ENCODE results near the gene TBATA. TPM values are rescaled to one million over a fixed set of nuclear protein-coding genes. Genes with fewer than 3 reads are reported as not detected.

Gene TBATA
- total RNA-seq, 1 donor from 2014 or later, result not detected

GRCh38 chr10:70832221-70832620 lies 47.0 kb upstream of the TBATA start:
- Histone ChIP-seq H3K9me3 (no peaks in the 10 kb centered on the region), H3K27me3 (no peaks in the 10 kb centered on the region), H3K27ac (no peak overlapping the region), H3K36me3 (no peaks in the 10 kb centered on the region), H3K4me3 (no peak overlapping the region), H3K4me1 (peaks cover 21% of the 10 kb centered on the region)
- TF ChIP-seq POLR2AphosphoS5 (IDR thresholded peaks at IDR 0.05; ENCODE audit: insufficient read depth in 1 of 2, low read depth in 1 of 2), result no peak
- TF ChIP-seq POLR2A (IDR thresholded peaks at IDR 0.05), result no peak
- TF ChIP-seq, protein P1, sequence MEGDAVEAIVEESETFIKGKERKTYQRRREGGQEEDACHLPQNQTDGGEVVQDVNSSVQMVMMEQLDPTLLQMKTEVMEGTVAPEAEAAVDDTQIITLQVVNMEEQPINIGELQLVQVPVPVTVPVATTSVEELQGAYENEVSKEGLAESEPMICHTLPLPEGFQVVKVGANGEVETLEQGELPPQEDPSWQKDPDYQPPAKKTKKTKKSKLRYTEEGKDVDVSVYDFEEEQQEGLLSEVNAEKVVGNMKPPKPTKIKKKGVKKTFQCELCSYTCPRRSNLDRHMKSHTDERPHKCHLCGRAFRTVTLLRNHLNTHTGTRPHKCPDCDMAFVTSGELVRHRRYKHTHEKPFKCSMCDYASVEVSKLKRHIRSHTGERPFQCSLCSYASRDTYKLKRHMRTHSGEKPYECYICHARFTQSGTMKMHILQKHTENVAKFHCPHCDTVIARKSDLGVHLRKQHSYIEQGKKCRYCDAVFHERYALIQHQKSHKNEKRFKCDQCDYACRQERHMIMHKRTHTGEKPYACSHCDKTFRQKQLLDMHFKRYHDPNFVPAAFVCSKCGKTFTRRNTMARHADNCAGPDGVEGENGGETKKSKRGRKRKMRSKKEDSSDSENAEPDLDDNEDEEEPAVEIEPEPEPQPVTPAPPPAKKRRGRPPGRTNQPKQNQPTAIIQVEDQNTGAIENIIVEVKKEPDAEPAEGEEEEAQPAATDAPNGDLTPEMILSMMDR (IDR thresholded peaks at IDR 0.05), result no peak
- DNase-seq (ENCODE audit: extremely low spot score in 2 of 2), result no peak
- intact Hi-C loops (cut with DNase I), result no loop called here

DNA sequence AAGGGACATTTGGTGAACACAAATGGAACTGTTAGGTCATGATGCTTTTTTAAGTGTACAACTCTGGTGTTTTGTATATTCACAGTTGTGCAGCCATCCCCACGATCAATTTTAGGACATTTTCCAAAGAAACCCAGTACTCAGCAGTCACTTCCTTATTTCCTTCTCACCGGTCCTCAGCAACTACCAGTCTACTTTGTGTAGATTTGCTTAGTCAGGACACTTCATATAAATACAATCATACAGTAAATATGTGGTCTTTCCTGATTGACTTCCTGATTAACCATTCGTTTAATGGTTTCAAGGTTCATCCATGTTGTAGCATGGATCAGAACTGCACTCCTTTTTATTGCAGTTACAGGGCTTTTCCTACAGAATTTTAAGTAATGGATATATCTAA lies 45.0 kb upstream of the TBATA start:
- no peaks in the 10 kb centered on the region for H3K27me3 ChIP-seq
- no peak overlapping the region for H3K27ac ChIP-seq
- H3K9me3 ChIP-seq, result no peaks in the 10 kb centered on the region
- no peaks in the 10 kb centered on the region for H3K36me3 ChIP-seq
- intact Hi-C loops (cut with DNase I), result no loop called here
- DNase-seq (ENCODE audit: extremely low spot score in 2 of 2), result no peak
- H3K4me3 ChIP-seq, result no peak overlapping the region
- peak in 1 of 2 donors; percentile 54 for TF ChIP-seq POLR2AphosphoS5 (IDR thresholded peaks at IDR 0.05; ENCODE audit: insufficient read depth in 1 of 2, low read depth in 1 of 2)
- TF ChIP-seq, protein P1 (IDR thresholded peaks at IDR 0.05), result no peak
- peaks cover 26% of the 10 kb centered on the region for H3K4me1 ChIP-seq

DNA sequence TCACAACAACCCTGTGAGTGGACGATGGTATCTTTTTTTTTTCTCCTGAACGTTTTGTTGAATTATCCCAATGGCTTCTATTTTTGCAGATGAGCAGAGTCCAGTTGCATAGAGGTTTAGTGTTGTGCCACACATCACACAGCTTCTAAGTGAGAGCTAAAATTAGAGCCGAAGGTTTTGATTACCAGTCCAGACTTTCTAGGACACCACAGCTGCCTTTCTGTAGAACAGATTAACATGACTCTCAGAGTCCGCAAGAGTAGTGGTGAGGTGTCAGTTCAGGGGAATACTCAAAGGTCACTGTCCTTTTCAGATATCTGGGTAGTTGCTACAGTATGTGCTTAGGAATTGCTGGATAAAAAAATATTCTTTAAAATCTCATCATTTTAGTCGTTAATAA lies 44.4 kb upstream of the TBATA start:
- H3K27me3 ChIP-seq, result no peaks in the 10 kb centered on the region
- no peak for DNase-seq (ENCODE audit: extremely low spot score in 2 of 2)
- no peaks in the 10 kb centered on the region for H3K9me3 ChIP-seq
- intact Hi-C loops (cut with DNase I), result no loop called here
- no peaks in the 10 kb centered on the region for H3K36me3 ChIP-seq
- no peak overlapping the region for H3K4me3 ChIP-seq
- H3K4me1 ChIP-seq, result peaks cover 26% of the 10 kb centered on the region
- no peak overlapping the region for H3K27ac ChIP-seq
- TF ChIP-seq POLR2A (IDR thresholded peaks at IDR 0.05), result no peak
- no peak for TF ChIP-seq POLR2AphosphoS5 (IDR thresholded peaks at IDR 0.05; ENCODE audit: insufficient read depth in 1 of 2, low read depth in 1 of 2)
- TF ChIP-seq, protein P1 (IDR thresholded peaks at IDR 0.05), result no peak

- H3K27ac ChIP-seq, result no peak overlapping the region
- TF ChIP-seq, protein P1 (IDR thresholded peaks at IDR 0.05), result no peak
- TF ChIP-seq POLR2AphosphoS5 (IDR thresholded peaks at IDR 0.05; ENCODE audit: insufficient read depth in 1 of 2, low read depth in 1 of 2), result no peak
- TF ChIP-seq POLR2A (IDR thresholded peaks at IDR 0.05), result no peak
Measured at GRCh38 chr10:70828923-70829322, 43.7 kb upstream of the TBATA start.

DNA sequence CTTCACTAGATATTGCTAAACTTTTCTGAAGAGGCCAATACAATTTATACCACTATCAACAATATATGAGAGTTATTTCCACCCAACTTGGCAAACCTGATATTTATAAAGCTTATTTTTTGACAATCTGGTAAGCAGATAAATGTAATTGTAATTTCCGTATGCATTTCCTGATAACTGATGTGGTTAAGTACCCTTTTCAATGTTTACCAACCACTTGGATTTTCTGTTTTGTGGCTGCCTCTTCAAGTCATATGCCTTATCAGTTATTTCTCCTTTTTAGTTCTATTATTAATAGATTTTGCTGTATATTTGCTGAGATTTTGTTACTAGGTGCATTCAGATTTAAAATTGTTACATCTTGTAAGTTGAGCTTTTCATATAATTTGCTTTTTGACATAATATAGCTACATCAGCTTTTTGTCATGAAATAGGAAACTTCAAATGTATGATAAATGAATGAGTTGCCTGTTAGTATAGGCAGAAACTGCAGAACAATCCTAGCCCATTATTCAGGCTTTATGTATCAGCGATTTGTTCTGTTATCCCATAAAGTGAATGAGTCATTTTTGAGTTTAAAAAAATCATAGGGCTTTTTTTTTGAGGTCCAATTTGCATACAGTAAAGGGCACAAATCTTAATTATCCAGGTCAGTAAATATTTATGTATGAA lies 42.0 kb upstream of the TBATA start:
- H3K9me3 ChIP-seq, result no peaks in the 10 kb centered on the region
- TF ChIP-seq POLR2AphosphoS5 (IDR thresholded peaks at IDR 0.05; ENCODE audit: insufficient read depth in 1 of 2, low read depth in 1 of 2) (no peak), POLR2A (IDR thresholded peaks at IDR 0.05) (no peak)
- TF ChIP-seq, protein P1 (IDR thresholded peaks at IDR 0.05), result no peak
- no peak for DNase-seq (ENCODE audit: extremely low spot score in 2 of 2)
- no peak overlapping the region for H3K4me3 ChIP-seq
- no peaks in the 10 kb centered on the region for H3K27me3 ChIP-seq
- intact Hi-C loops (cut with DNase I), result no loop called here
- peaks cover 16% of the 10 kb centered on the region for H3K4me1 ChIP-seq
- peaks cover 0 to under 1% of the 10 kb centered on the region in 2 donors for H3K36me3 ChIP-seq
- H3K27ac ChIP-seq, result no peak overlapping the region

More at GRCh38 chr10:70828923-70829322, 43.7 kb upstream of the TBATA start:
- H3K27me3 ChIP-seq, result no peaks in the 10 kb centered on the region
- intact Hi-C loops (cut with DNase I), result no loop called here
- H3K4me1 ChIP-seq, result peaks cover 23% of the 10 kb centered on the region
- H3K9me3 ChIP-seq, result no peaks in the 10 kb centered on the region
- DNase-seq (ENCODE audit: extremely low spot score in 2 of 2), result no peak
- no peaks in the 10 kb centered on the region for H3K36me3 ChIP-seq
- no peak overlapping the region for H3K4me3 ChIP-seq
